ENCODE data around the gene KRTAP5-7.

KRTAP5-7 gene

DNA sequence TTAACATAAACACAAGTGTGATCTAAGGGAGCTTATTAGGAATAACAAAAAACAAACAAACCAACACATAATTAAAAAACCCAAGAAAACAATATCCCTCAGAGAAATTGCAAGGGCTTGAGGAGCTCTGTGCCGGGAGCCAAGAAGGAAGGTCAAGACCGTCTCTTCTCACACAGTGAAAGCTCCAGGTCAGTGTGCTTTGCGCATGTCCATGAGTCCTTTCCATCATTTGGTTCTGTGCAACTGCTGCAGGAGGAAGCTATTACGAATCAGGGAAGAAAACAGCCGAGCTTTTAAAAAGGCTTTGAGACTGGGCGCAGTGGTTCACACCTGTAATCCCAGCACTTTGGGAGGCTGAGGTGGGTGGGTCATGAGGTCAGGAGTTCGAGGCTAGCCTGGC lies 15.3 kb downstream of the KRTAP5-7 start:
- H3K4me1 ChIP-seq (ENCODE audit: insufficient read depth, poor library complexity, severe bottlenecking) = no peaks in the 10 kb centered on the region
- DNase-seq (ENCODE audit: low spot score) (no peak), ATAC-seq (ENCODE audit: low read depth) (no peak)
- H3K36me3 ChIP-seq (ENCODE audit: low read depth) = no peaks in the 10 kb centered on the region
- TF ChIP-seq, protein P1, sequence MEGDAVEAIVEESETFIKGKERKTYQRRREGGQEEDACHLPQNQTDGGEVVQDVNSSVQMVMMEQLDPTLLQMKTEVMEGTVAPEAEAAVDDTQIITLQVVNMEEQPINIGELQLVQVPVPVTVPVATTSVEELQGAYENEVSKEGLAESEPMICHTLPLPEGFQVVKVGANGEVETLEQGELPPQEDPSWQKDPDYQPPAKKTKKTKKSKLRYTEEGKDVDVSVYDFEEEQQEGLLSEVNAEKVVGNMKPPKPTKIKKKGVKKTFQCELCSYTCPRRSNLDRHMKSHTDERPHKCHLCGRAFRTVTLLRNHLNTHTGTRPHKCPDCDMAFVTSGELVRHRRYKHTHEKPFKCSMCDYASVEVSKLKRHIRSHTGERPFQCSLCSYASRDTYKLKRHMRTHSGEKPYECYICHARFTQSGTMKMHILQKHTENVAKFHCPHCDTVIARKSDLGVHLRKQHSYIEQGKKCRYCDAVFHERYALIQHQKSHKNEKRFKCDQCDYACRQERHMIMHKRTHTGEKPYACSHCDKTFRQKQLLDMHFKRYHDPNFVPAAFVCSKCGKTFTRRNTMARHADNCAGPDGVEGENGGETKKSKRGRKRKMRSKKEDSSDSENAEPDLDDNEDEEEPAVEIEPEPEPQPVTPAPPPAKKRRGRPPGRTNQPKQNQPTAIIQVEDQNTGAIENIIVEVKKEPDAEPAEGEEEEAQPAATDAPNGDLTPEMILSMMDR (IDR thresholded peaks at IDR 0.05; ENCODE audit: poor library complexity, severe bottlenecking) = no peak
- H3K9me3 ChIP-seq (ENCODE audit: severe bottlenecking) = peaks cover 2% of the 10 kb centered on the region
- no peak overlapping the region for H3K4me3 ChIP-seq (ENCODE audit: severe bottlenecking)
- H3K27ac ChIP-seq (ENCODE audit: poor library complexity, severe bottlenecking) = no peak overlapping the region
- no peaks in the 10 kb centered on the region for H3K27me3 ChIP-seq (ENCODE audit: insufficient read depth, poor library complexity, severe bottlenecking)

DNA sequence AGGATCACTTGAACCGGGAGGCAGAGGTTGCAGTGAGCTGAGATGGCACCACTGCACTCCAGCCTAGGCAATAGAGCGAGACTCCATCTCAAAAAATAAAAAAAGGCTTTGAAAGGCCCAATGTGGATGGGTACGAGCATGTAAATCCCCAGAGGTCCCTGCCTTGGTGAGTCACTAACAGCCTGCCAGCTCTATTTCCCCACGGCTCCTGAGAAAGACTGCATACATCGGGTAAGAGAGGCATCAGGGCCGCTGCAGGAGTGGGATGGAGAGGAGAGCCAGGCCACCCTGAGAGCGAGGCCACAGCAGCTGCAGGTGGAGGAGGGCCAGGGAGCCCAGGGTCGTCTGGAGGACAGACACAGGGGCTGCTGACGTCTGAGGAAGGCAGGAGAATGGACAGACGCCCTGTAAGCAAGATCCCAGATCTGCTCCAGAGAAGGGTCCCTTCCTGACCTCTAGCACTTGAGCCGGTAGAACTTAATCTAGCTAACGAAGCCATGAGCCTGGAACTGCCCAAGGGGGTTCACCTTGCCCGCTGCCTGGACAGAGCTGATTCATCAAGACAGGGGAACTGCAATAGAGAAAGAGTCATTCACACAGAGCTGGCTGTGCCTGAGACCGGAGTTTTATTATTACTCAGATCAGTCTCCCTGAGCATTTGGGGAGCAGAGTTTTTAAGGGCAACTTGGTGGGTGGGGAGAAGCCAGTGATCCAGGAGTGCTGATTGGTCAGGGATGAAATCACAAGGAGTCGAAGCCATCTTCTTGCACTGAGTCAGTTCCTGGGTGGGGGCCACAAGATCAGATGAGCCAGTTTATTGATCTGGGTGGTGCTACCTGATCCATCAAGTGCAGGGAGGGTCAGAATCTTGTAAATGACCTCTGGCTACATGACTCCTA lies 16.1 kb downstream of the KRTAP5-7 start:
- Histone ChIP-seq H3K4me1 (ENCODE audit: insufficient read depth, poor library complexity, severe bottlenecking) (no peaks in the 10 kb centered on the region), H3K4me3 (ENCODE audit: severe bottlenecking) (no peak overlapping the region), H3K36me3 (ENCODE audit: low read depth) (no peaks in the 10 kb centered on the region), H3K9me3 (ENCODE audit: severe bottlenecking) (peaks cover 2% of the 10 kb centered on the region), H3K27me3 (ENCODE audit: insufficient read depth, poor library complexity, severe bottlenecking) (no peaks in the 10 kb centered on the region), H3K27ac (ENCODE audit: poor library complexity, severe bottlenecking) (no peak overlapping the region)
- TF ChIP-seq, protein P1 (IDR thresholded peaks at IDR 0.05; ENCODE audit: poor library complexity, severe bottlenecking) = no peak
- DNase-seq (ENCODE audit: low spot score) (no peak), ATAC-seq (ENCODE audit: low read depth) (no peak)

DNA sequence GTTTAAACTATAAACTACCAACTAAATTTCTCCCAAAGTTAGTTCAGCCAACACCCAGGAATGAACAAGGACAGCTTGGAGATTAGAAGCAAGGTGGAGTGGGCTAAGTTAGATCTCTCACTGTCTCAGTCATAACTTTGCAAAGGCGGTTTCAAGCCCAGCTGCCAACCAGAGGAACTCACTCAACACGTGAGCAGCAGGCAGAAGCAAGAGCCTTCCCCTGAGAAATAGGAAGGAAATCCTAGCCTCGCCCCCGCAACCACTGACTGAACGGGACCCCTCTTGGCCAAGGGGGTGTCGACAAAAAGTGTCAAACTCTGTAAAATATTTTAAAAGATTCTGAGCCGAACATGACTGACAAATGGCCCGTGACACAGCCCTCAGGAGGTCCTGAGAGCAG lies 16.8 kb downstream of the KRTAP5-7 start:
- no peaks in the 10 kb centered on the region for H3K4me1 ChIP-seq (ENCODE audit: insufficient read depth, poor library complexity, severe bottlenecking)
- H3K27me3 ChIP-seq (ENCODE audit: insufficient read depth, poor library complexity, severe bottlenecking) = no peaks in the 10 kb centered on the region
- no peak overlapping the region for H3K27ac ChIP-seq (ENCODE audit: poor library complexity, severe bottlenecking)
- no peak overlapping the region for H3K4me3 ChIP-seq (ENCODE audit: severe bottlenecking)
- no peak for DNase-seq (ENCODE audit: low spot score)
- TF ChIP-seq, protein P1 (IDR thresholded peaks at IDR 0.05; ENCODE audit: poor library complexity, severe bottlenecking) = no peak
- H3K9me3 ChIP-seq (ENCODE audit: severe bottlenecking) = peaks cover 2% of the 10 kb centered on the region
- ATAC-seq (ENCODE audit: low read depth) = no peak
- H3K36me3 ChIP-seq (ENCODE audit: low read depth) = no peaks in the 10 kb centered on the region

DNA sequence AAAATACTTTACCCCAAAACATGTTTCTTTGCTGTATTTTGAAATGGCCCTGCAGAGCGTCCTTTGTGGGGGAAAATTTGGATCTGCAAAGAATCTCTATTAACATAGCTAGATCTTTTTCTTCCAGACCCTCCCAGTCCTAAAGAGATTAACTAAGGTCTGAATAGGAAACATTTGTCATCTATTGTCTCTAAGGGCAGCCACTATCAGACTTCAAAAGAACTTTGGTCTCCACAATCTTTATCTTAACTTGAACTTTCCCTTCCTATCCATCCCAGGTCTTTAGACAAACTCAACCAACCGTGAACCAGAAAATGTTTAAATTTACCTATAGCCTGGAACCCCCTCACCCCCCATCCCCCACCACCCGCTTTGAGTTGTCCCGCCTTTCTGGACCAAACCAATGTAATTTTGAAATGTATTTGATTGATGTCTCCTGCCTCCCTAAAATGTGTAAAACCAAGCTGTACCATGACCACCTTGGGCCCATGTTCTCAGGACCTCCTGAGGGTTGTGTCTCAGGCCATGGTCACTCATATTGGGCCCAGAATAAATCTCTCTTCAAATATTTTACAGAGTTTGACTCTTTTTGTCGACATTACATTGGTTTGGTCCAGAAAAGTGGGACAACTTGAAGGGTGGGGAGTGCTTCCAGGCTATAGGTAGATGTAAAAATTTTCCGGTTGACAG lies 17.6 kb downstream of the KRTAP5-7 start:
- Histone ChIP-seq H3K27ac (ENCODE audit: poor library complexity, severe bottlenecking) (no peak overlapping the region), H3K9me3 (ENCODE audit: severe bottlenecking) (peaks cover 2% of the 10 kb centered on the region), H3K4me1 (ENCODE audit: insufficient read depth, poor library complexity, severe bottlenecking) (no peaks in the 10 kb centered on the region), H3K27me3 (ENCODE audit: insufficient read depth, poor library complexity, severe bottlenecking) (no peaks in the 10 kb centered on the region), H3K4me3 (ENCODE audit: severe bottlenecking) (no peak overlapping the region), H3K36me3 (ENCODE audit: low read depth) (no peaks in the 10 kb centered on the region)
- TF ChIP-seq, protein P1 (IDR thresholded peaks at IDR 0.05; ENCODE audit: poor library complexity, severe bottlenecking) = no peak
- ATAC-seq (ENCODE audit: low read depth) (no peak), DNase-seq (ENCODE audit: low spot score) (no peak)

Data from RWPE2 (cell line).